ENCODE data around the gene RPL7A. TPM values are rescaled to one million over a fixed set of nuclear protein-coding genes. Genes with fewer than 3 reads are reported as not detected.
"Not testable (repeated sequence)": the region's sequence is repeated elsewhere in the genome, so short reads cannot be mapped to it uniquely, and the experiment has no call there.

Gene RPL7A
- total RNA-seq, 6 experiments from 2014 or later: 2,011 to 2,156 (median 2,046) TPM

DNA sequence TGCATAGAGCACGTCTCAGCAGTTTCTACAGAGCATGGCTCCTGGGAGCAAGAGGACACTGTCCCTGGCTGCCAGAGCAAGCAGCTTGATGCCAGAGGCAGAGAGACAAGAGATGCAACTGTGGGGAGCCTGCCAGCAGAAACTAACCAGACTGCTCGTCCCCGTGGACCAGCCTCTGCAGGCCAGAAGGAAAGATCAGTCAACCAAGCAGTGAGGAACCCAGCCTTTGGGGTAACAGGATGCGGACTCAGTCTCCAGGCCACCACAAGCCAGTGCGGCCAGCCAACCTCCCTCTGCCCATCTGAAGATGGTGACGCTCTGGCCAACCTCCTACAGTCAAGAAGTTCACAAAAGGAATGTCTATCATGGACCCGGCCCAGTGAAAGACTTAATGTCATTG is 24.1 kb downstream of the RPL7A start:
- DNase-seq: no peak
- Mint-ChIP-seq H3K36me3 (ENCODE audit: low read depth) (peaks cover 45% of the 10 kb centered on the region), H3K27me3 (ENCODE audit: insufficient read depth) (peaks cover 13% of the 10 kb centered on the region), H3K4me1 (ENCODE audit: low read depth) (peaks cover 58% of the 10 kb centered on the region), H3K9me3 (no peaks in the 10 kb centered on the region), H3K27ac (no peak overlapping the region), H3K4me3 (peak overlapping the region; percentile 24; the same call in 1 of the 2 replicates)
- TF ChIP-seq, protein P1, sequence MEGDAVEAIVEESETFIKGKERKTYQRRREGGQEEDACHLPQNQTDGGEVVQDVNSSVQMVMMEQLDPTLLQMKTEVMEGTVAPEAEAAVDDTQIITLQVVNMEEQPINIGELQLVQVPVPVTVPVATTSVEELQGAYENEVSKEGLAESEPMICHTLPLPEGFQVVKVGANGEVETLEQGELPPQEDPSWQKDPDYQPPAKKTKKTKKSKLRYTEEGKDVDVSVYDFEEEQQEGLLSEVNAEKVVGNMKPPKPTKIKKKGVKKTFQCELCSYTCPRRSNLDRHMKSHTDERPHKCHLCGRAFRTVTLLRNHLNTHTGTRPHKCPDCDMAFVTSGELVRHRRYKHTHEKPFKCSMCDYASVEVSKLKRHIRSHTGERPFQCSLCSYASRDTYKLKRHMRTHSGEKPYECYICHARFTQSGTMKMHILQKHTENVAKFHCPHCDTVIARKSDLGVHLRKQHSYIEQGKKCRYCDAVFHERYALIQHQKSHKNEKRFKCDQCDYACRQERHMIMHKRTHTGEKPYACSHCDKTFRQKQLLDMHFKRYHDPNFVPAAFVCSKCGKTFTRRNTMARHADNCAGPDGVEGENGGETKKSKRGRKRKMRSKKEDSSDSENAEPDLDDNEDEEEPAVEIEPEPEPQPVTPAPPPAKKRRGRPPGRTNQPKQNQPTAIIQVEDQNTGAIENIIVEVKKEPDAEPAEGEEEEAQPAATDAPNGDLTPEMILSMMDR (IDR thresholded peaks at IDR 0.05): no peak

DNA sequence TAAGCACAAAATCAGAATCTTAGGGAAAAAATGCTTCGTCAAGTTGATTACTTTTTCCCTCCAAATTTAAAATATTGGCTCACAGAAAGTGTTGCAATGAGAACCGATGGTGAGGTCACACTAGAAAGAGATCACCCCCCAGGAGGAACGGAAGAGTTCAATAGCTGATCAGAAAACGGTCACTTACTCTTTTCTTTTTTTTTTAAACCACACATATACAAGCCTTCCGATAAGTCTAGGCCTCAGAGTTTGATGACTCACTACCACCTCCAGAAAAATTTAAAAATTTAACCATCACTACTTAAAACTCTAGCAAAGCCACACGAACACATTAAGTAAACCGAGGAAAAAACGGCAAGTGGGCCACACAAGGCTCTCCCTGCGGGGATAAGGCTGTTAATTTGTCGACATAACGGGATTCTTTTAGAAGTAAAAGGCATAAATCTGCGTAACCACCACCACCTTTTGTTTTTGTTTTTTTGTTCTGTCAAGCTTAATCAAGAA is 26.6 kb downstream of the RPL7A start:
- Mint-ChIP-seq H3K9me3 (no peaks in the 10 kb centered on the region), H3K27ac (peak overlapping the region; percentile 99), H3K4me1 (ENCODE audit: low read depth) (peaks cover 56% of the 10 kb centered on the region), H3K36me3 (ENCODE audit: low read depth) (peaks cover 32% of the 10 kb centered on the region), H3K4me3 (peak overlapping the region; percentile 99), H3K27me3 (ENCODE audit: insufficient read depth) (peaks cover 11% of the 10 kb centered on the region)
- TF ChIP-seq, protein P1 (IDR thresholded peaks at IDR 0.05): no peak
- DNase-seq: peak; percentile 41

DNA sequence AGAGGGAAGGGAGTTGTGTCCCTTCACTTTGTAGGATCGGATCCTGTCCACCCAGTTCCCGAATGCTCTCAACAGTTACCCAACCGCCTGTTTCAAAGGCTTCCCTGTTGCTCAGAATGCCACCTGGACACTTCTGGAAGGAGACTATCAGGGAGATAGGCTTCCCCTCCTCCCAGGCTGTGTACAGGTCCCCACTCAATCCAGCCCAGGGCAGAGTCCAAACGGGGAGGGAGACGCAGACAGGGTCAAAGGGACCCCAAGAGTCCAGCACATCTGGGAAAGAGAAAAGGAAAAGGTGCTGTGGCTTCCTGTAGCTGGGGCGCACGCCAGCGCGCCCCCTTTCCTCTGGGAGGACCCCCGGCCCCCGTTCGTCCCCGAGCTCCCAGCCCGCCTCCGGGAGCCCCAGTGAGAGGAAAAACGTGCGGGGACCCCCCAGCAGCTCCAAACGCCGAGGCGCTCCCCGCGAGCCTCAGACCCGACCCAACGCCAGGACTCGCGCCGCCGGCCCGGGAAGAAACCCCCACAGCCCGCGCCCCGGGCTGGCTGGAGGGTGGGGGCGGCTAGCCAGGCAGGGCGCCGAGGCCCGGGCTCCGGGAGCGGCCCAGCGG is 27.2 kb downstream of the RPL7A start:
- TF ChIP-seq, protein P1 (IDR thresholded peaks at IDR 0.05): no peak
- peak overlapping the region; percentile 99 for H3K4me3 Mint-ChIP-seq
- peak overlapping the region; percentile 99 for H3K27ac Mint-ChIP-seq
- no peaks in the 10 kb centered on the region for H3K9me3 Mint-ChIP-seq
- peaks cover 7% of the 10 kb centered on the region for H3K27me3 Mint-ChIP-seq (ENCODE audit: insufficient read depth)
- no peak for DNase-seq
- peaks cover 27% of the 10 kb centered on the region for H3K36me3 Mint-ChIP-seq (ENCODE audit: low read depth)
- H3K4me1 Mint-ChIP-seq (ENCODE audit: low read depth): peaks cover 51% of the 10 kb centered on the region

DNA sequence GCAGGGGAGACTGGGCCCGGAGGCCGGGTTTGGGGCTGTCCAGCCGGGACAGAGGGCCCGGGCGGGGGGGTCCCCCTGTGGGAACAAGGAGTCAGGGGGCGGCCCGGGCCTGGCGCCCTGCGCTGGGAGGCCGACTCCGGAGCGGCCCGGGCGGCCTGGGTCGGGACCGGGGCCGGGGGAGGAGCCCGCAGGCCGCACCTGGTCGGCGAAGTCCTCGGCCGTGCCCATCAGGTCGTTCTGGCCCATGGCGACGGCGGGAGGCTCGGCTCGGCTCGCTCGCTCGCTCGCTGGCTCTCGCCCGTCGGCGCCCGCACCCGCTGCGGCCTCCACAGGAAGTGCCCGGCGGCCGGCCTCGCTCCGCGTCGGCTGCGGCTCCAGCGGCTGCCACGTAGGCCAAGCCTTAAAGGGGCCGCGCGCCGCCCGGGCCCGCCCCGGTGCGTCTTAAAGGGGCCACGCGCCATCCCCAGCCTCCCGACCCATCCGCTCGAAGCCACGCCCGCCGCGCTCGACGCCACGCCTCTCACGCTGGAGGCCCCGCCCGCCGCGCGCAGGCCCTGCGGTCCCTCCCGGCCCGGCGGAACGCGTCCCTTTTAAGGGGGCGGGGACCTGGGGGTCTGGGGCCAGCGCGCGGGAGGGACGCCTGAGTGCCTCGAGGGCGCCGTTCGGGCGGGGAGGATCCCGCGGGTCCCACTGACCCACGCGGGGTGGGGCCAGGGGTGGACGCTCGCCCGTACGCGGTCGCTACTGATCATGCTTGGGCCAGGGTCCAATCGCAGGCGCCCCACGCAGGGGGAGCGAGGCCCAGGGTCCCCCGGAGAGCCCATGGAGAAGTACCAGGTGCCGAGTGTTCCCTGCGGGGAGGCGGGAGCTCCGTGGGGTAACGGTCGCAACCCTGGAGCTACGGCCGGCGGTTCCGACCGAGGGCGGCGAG is 28.0 kb downstream of the RPL7A start, which contains the start of the genes STKLD1 and SURF4:
Gene STKLD1, plus strand, starts transcription at position 643 of the 931 bp plus-strand sequence. Its CDS starts 108 bp downstream, at position 751.
Gene SURF4, minus strand, starts transcription at position 337 of the 931 bp plus-strand sequence. Its CDS starts 91 bp downstream, at position 246.
- Mint-ChIP-seq H3K27ac (peak within 1 kb of the TSS; percentile 99), H3K9me3 (no peaks in the 10 kb centered on the region), H3K4me3 (peak within 1 kb of the TSS; percentile 99), H3K4me1 (ENCODE audit: low read depth) (peaks cover 43% of the 10 kb centered on the region), H3K27me3 (ENCODE audit: insufficient read depth) (peaks cover 7% of the 10 kb centered on the region), H3K36me3 (ENCODE audit: low read depth) (peaks cover 19% of the 10 kb centered on the region)
- TF ChIP-seq, protein P1 (IDR thresholded peaks at IDR 0.05): no peak
- peak; percentile 90 for DNase-seq

DNA sequence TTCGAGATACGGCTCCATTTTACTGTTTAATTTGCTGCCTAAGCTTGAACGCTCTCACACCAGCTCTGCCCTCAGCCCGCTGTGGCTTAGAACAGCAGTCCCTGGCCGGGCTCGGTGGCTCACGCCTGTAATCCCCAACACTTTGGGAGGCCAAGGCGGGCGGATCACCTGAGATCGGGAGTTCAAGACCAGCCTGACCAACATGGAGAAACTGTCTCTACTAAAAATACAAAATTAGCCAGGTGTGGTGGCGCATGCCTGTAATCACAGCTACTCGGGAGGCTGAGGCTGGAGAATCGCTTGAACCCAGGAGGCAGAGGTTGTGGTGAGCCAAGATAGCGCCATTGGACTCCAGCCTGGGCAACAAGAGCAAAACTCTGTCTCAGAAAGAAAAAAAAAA is 29.3 kb downstream of the RPL7A start:
- H3K27ac Mint-ChIP-seq: peak overlapping the region; percentile 43
- H3K27me3 Mint-ChIP-seq (ENCODE audit: insufficient read depth); H3K9me3 Mint-ChIP-seq; DNase-seq: not testable (repeated sequence)
- peaks cover 15% of the 10 kb centered on the region for H3K36me3 Mint-ChIP-seq (ENCODE audit: low read depth)
- H3K4me1 Mint-ChIP-seq (ENCODE audit: low read depth): peaks cover 30% of the 10 kb centered on the region
- peak overlapping the region; percentile 75 for H3K4me3 Mint-ChIP-seq

All from HFFc6 (cell line).